NCI-H146 (cell line): ENCODE data around the gene COL4A2.

Source experiments
- DNase-seq: peaks from one replicate; lab custom pipeline; 2025; lab: John Stamatoyannopoulos, UW

Gene COL4A2

GRCh38 chr13:110306960-110307766 lies at the start of gene COL4A2, which contains the start of gene COL4A1:
TSS of gene COL4A2 (plus strand) at chr13:110307284. CDS start at chr13:110307904, 620 bp downstream.
TSS of gene COL4A1 (minus strand) at chr13:110307157. CDS start at chr13:110307027, 130 bp downstream.
- DNase-seq, result peak; percentile 25

- no peak for DNase-seq
These were observed 49.7 kb upstream of the COL4A2 start for GRCh38 chr13:110257408-110257807.

GRCh38 chr13:110258876-110259631 lies 48.0 kb upstream of the COL4A2 start:
- DNase-seq, result no peak

- no peak for DNase-seq
These were observed 47.4 kb upstream of the COL4A2 start for GRCh38 chr13:110259651-110260050.

DNA sequence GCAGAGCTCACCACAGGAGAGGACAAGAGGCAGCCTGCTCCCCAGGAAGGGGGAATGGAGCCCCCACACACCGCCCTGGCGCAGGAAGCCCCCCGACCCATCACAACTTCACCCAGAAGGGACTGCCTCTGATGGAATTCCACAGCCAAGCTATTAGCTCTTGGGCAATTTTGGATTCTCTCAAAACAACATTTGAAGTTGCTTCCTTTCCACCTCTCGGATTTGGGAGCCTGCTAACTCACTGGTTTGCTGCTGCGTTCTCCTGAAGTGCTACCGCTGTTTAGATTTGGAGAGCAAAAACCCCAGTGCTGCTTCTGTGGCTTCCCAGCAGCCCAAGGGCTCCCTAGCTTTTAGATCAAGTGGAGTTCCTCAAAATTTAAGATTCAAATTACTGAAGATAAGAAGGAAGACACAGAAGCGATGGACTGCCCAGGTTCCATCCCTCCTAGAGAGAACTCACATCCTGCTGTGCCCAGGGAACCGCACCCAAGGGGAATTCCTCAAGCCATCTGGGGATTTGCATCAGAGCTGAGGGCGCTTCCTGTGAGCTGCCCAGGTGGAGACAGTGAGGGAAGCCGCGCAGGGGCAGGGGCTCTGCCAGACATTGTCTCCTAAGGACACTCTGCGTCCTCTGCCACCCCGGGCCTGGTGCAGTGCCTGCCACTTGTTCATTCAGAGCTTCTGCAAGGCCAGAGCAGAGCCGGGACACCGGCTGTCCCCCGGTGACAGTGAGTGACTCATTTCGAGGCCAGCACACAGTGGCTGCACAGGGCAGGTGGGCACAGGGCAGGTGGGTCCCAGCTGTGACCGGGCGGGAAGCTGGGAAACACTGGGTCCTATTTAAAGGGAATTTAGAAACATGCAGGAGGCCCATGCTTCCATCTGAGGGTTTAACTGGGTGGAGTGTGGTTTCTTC lies 45.7 kb upstream of the COL4A2 start:
- DNase-seq, result no peak

DNA sequence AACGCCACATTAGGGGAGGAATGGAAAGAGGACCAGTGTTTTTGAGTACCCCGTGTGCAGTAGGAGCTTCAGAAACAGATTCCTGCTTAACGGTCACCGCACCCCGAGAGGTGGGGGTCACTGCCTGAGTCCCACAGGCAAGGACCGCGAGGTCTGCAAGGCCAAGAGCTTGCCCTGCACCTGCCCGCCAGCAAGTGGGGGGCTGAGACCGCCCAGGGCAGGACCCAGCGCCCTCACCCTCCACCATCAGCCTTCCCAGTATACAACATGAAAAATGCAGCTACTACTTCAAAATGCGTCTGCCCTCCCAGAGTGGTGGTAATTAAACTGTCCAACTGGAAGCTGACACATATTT lies 45.0 kb upstream of the COL4A2 start:
- no peak for DNase-seq

- no peak for DNase-seq
These were observed 44.4 kb upstream of the COL4A2 start for GRCh38 chr13:110262508-110263291.

GRCh38 chr13:110263404-110263803 lies 43.7 kb upstream of the COL4A2 start:
- no peak for DNase-seq

- no peak for DNase-seq
These were observed 43.2 kb upstream of the COL4A2 start for GRCh38 chr13:110263888-110264287.

DNA sequence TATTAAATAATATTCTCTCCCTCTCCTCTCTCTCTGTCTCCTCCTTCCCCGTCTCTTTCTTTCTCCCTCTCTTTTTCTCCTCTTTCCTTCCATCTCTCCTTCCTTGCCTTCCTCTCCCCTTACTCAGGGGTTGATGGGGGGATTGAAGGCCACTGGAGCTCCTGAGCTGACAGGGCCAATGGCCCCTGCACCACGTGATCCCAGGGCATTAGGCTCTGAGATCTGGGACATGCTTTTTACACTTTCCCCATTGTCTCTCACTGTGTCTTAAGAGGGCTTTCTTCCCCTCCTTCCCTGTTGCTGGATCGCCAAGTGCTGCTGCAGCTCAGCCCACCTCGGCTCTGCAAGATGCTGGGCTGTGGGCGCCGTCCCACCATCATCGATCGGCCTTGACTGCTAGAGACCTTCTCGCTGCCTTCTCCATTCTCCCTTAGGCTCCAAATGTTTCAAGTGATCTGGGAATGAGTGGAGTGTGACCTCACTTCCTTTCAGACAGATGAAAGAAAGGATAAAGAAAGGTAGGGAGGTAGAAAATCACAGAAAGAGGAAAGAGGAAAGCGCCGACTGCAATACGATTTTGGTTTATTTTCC lies 42.3 kb upstream of the COL4A2 start:
- no peak for DNase-seq

DNA sequence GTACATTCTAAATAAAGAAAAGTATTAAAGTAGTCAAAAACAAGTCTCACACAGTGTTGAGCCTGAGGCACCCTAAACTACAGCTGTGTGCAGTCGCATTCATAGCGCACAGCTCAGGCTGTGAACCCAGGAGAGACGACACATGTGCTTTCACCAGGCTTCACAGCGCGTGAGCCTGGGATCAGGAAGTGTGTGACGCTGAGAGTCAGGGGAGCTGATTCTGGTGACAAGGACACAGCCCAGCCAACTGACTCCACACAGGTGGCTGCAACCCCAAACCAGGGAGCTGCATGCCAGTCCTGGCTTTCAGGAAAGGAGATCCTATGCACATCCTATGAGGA lies 41.8 kb upstream of the COL4A2 start:
- DNase-seq, result no peak

GRCh38 chr13:110265682-110266430 lies 41.2 kb upstream of the COL4A2 start:
- DNase-seq, result no peak

DNA sequence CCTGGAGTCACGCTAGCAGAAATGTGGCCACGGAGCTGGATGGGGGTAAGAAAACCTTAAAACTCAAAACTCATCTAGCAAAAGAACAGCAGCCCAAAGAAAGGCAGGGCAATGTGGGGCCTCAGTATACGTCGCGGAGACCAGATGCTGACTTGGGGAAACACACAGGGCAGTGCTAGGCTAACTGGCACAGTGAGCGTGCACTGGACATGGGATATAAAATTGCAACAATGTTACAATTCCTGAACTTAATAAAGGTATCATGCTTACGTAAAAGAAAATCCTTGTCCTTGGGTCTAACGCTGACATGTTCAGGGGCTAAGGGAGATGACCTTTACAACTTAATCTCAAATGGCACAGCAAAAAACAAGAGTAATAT lies 40.7 kb upstream of the COL4A2 start:
- DNase-seq, result no peak

DNA sequence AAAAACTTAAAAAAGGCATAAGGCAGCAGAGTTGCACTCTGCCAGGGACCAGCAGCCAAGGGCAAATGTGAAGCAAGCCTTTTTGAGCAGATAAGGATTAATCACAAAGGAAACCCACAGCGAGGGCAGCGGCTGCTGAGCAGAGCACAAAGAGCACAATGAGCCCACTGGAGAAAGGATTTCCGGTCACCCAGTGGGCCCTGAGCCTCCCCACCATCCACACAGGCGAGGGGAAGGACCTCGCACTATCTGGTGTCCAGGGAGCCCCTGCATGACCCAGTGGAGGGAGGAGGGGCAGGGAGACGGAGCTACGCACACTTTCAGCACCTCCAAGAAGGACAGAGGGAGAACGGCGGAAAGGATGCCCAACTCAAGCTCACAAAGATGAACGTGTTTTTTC lies 40.1 kb upstream of the COL4A2 start:
- peak; percentile 42 for DNase-seq

- DNase-seq, result no peak
These were observed 39.0 kb upstream of the COL4A2 start for GRCh38 chr13:110268061-110268460.

DNA sequence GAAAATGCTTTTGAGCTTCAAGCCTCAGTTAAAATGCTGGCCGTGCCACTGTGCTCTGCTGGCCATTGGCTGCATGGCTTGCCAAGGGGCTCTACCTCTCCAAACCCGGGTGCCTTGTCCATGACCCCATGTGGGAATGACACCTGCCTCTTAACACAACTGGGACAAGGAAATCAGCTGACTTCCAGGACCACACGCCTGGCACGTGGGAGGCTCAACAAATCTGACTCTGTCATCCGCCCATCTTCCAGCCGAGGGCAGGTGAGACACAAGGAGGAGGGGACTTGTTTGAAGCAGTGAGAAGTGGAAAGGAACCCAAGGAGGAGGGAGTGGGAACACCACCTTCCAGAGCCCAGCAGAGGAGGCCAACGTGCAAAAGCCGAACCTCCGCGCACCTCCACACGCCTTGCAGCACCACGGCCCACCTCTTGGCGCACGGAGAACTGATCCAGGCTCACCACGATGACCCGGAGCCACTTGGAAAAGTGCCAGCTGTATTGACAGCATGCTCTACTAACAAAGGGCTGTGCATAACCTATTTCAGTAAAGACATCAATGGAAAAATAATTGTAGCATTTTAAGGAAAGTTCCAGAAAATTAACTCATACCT lies 38.4 kb upstream of the COL4A2 start:
- no peak for DNase-seq

DNA sequence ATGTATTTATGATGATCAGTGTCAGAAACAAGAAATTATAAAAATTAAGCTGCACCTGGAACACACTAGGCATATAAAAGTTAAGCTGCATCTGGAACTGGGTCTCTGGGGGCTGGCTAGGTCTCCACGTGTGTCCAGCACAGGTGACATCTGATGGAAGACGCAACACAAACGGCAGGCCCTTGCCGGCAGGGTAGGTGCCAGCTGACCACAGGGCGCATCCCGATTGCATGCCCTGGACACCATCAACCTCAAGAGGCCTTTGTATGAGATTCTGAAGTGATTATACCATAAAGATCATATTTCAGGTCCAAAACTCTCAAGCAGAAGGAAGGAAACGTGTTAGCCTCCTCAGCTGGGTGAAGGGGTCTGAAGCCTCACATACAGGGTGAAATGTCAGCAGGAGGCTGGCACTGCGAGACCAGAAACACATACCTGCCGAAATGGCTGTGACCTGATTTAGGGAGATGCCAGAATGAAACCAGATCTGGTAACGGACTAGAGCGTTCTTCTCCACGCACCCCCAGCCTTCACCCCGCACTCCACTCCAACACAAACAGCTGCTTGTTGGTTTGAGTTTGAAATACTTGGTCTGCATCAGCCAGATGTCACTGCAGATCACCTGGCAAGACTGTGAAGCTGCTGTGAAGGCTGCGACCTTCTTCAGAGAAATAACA lies 37.4 kb upstream of the COL4A2 start:
- no peak for DNase-seq

- no peak for DNase-seq
These were observed 36.6 kb upstream of the COL4A2 start for GRCh38 chr13:110270507-110270906.

DNA sequence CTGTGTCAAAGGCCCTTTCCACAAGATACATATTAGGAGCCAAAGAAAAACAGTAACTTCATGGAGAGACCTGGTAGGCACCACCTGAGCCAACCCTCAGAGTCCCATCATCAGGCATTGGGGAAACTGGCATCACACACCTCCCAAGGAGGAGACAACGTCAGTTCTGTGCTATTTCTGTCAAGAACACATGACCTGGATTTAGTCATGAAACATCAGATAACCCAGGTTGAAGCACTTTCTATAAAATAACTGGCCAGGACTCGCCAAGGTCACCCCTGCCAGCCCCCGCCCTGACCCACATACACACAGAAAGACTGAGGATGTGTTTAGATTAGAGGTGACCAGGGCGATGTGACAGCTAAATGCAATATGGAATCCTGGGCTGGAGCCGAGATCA lies 35.8 kb upstream of the COL4A2 start:
- DNase-seq, result no peak
